Embryonic facial prominence (tissue), 1 donor: ENCODE results near the gene LCNL1.

Source experiments
- DNase-seq: peaks from one replicate; pipeline ENCODE4 v3.0.0-alpha.2; 2016; ENCODE audit errors: extremely low spot score

The LCNL1 gene

GRCh38 chr9:136982232-136983051 is at the start of gene LCNL1:
Gene LCNL1 (plus strand): TSS chr9:136982993. CDS start chr9:136983587, 594 bp downstream.
- DNase-seq = no peak

GRCh38 chr9:136934277-136934676 is 48.5 kb upstream of the LCNL1 start:
- DNase-seq = no peak

- DNase-seq = no peak
Observed at GRCh38 chr9:136935651-136936050, 47.1 kb upstream of the LCNL1 start.

- DNase-seq = no peak
Observed at GRCh38 chr9:136936645-136937170, 46.1 kb upstream of the LCNL1 start.

GRCh38 chr9:136937186-136938001 is 45.4 kb upstream of the LCNL1 start:
- DNase-seq = no peak

GRCh38 chr9:136939431-136939995 is 43.3 kb upstream of the LCNL1 start:
- DNase-seq = no peak

GRCh38 chr9:136939996-136940525 is 42.7 kb upstream of the LCNL1 start:
- no peak for DNase-seq

GRCh38 chr9:136940526-136941230 is 42.1 kb upstream of the LCNL1 start:
- DNase-seq = no peak

GRCh38 chr9:136941231-136942111 is 41.3 kb upstream of the LCNL1 start:
- DNase-seq = no peak

- no peak for DNase-seq
Observed at GRCh38 chr9:136942112-136942880, 40.5 kb upstream of the LCNL1 start.

GRCh38 chr9:136942881-136943230 is 39.9 kb upstream of the LCNL1 start:
- DNase-seq = no peak

GRCh38 chr9:136943291-136944211 is 39.2 kb upstream of the LCNL1 start:
- no peak for DNase-seq

- DNase-seq = no peak
Observed at GRCh38 chr9:136944212-136944518, 38.6 kb upstream of the LCNL1 start.

GRCh38 chr9:136944519-136945332 is 38.1 kb upstream of the LCNL1 start, which contains the start of the genes C8G and FBXW5:
Gene C8G (plus strand): TSS chr9:136945243. CDS start chr9:136945321, 78 bp downstream.
Gene FBXW5 (minus strand): TSS chr9:136944738. CDS start chr9:136944083, 655 bp downstream.
- peak; percentile 89 for DNase-seq

GRCh38 chr9:136945333-136946227 is 37.2 kb upstream of the LCNL1 start:
- DNase-seq = no peak

GRCh38 chr9:136946228-136947027 is 36.4 kb upstream of the LCNL1 start:
- no peak for DNase-seq
